Neural progenitor cell (in vitro differentiated cells): ENCODE results near the gene AP4B1.

Experiments
- EZH2 ChIP-seq: fragments of 200-600 bp; sonication (generic); IDR thresholded peaks from 2 replicates; pipeline ENCODE4 v1.6.1; 2017; ENCODE audit warnings: antibody characterized with exemption, mild to moderate bottlenecking, moderate library complexity
- TF ChIP-seq, protein P1 (sequence below): fragments of 200-600 bp; sonication (generic); IDR thresholded peaks from 2 replicates; pipeline ENCODE4 v1.5.1; 2017; ENCODE audit warnings: antibody characterized with exemption, mild to moderate bottlenecking

DNA sequence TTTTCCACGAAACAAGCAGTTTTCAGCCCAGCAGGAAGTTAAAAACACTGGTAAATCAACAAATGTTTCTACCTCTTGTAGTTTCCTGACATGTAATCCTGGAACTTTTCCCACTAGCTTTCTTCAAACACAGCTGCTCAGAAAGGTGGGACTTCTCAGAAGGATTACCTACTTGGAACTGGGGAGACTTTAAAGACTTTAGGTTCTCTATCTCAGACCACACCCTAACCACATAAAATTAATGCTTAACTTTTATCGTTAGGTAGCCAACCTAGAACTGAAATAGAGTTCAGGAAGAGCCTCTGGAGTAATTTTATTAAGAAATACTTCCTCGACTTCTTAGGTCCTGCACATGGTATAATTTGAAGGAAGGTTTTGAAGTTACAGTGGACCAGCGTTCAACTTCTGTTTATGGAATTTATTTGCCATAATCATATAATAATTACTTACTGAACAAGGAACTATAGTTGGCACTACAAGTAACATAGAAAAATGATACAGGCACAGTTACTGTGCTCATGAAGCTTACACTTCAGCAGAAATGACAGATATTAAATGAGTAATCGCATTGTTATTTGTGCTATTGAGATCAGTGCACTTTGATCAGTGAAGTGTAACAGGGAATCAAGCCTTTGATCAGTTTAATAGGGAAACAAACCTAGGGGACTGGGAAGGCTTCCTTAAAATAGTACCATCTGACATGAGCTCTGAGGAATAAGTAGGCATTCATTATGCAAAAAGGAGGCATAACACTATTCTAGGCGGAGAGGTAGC is 17.0 kb downstream of the AP4B1 start, which contains the start of gene BCL2L15:
- TF ChIP-seq, protein P1, sequence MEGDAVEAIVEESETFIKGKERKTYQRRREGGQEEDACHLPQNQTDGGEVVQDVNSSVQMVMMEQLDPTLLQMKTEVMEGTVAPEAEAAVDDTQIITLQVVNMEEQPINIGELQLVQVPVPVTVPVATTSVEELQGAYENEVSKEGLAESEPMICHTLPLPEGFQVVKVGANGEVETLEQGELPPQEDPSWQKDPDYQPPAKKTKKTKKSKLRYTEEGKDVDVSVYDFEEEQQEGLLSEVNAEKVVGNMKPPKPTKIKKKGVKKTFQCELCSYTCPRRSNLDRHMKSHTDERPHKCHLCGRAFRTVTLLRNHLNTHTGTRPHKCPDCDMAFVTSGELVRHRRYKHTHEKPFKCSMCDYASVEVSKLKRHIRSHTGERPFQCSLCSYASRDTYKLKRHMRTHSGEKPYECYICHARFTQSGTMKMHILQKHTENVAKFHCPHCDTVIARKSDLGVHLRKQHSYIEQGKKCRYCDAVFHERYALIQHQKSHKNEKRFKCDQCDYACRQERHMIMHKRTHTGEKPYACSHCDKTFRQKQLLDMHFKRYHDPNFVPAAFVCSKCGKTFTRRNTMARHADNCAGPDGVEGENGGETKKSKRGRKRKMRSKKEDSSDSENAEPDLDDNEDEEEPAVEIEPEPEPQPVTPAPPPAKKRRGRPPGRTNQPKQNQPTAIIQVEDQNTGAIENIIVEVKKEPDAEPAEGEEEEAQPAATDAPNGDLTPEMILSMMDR, result no peak
- TF ChIP-seq EZH2, result no peak
